ENCODE measurements around the gene TRPM6. TPM values are rescaled to one million over a fixed set of nuclear protein-coding genes. Genes with fewer than 3 reads are reported as not detected.

Gene TRPM6
- total RNA-seq, 2 experiments from 2014 or later: not detected

DNA sequence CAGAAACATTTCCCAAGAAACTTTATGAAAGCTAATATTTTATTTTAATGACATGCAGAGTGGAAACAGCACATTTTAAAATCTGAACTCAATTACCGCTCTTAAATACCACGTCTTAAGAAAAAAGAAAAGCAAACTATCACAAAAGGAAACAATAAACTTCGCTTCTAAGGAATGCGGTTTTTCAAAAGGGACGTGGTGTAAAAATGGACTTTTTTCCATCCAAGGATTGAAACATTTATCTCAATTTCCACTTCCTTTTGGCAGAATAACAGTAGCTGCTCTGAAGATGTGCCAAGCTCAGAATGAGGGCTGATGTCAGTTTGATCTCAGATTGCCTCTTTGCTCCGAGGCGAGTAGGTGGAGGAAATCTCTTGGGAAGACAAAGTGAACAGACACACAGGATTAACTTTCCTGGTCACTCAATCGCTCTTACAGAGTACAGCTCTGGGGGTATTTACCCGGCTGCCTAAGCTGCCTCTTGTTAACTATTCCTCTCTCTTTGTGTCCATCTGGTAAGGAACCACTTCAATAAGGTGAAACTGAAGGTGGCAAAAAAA, 158.5 kb downstream of the TRPM6 start:
- Histone ChIP-seq H4K20me1 (ENCODE audit: insufficient read depth, low read length) (no peaks in the 10 kb centered on the region), H3K9me3 (ENCODE audit: low read length) (no peaks in the 10 kb centered on the region), H3K9me2 (ENCODE audit: insufficient read depth, low read length) (no peaks in the 10 kb centered on the region), H3K4me3 (ENCODE audit: low read depth, low read length, poor library complexity, severe bottlenecking) (no peak overlapping the region), H3K4me1 (ENCODE audit: insufficient read depth, low read length, poor library complexity, severe bottlenecking) (no peaks in the 10 kb centered on the region), H3K79me2 (ENCODE audit: insufficient read depth, low read depth, low read length) (no peaks in the 10 kb centered on the region), H3K36me3 (ENCODE audit: insufficient read depth, low read length) (no peaks in the 10 kb centered on the region), H2AFZ (ENCODE audit: low read length) (no peak overlapping the region), H3K27ac (ENCODE audit: low read depth, low read length, poor library complexity, severe bottlenecking) (no peak overlapping the region), H3K4me2 (ENCODE audit: low read length) (no peak overlapping the region)
- intact Hi-C loops (cut with micrococcal nuclease; ENCODE audit: unreplicated experiment): no loop called here
- ChIA-PET CTCF (ENCODE audit: unreplicated experiment) (no interaction called here), POLR2A (interaction anchor here (0.7 kb wide), 1 partner anchor 20 kb away, joined by 3 read pairs; no protein-coding TSS in a partner anchor)
- TF ChIP-seq, protein P1, sequence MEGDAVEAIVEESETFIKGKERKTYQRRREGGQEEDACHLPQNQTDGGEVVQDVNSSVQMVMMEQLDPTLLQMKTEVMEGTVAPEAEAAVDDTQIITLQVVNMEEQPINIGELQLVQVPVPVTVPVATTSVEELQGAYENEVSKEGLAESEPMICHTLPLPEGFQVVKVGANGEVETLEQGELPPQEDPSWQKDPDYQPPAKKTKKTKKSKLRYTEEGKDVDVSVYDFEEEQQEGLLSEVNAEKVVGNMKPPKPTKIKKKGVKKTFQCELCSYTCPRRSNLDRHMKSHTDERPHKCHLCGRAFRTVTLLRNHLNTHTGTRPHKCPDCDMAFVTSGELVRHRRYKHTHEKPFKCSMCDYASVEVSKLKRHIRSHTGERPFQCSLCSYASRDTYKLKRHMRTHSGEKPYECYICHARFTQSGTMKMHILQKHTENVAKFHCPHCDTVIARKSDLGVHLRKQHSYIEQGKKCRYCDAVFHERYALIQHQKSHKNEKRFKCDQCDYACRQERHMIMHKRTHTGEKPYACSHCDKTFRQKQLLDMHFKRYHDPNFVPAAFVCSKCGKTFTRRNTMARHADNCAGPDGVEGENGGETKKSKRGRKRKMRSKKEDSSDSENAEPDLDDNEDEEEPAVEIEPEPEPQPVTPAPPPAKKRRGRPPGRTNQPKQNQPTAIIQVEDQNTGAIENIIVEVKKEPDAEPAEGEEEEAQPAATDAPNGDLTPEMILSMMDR (conservative IDR thresholded peaks at IDR 0.05; ENCODE audit: low read length): no peak
- no peak for TF ChIP-seq EZH2phosphoT487 (IDR thresholded peaks at IDR 0.05; ENCODE audit: borderline replicate concordance, low read depth, low read length)
- no peak for DNase-seq (ENCODE audit: low spot score)
- no TSS peak for BruUV-seq (replicated peaks)

DNA sequence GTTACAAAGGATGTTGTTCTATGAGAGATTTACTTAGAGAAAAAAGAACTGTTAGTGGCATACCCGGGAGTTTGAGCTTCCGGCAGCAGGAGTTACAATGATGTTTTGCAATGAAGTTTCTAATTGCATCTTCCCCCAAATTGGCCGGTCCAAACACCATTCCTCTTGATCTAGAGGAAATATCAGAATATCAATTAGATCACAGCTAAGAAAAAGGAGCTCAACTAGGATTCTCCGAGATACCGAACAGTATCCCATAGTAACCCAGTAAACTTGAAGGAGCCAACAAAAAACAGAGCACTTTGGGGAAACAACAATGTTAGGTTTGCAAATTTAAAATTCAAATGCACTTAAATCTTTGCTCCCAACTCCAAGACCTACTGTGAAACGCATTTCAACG, 159.5 kb downstream of the TRPM6 start:
- no peaks in the 10 kb centered on the region for H3K36me3 ChIP-seq (ENCODE audit: insufficient read depth, low read length)
- H3K9me3 ChIP-seq (ENCODE audit: low read length): no peaks in the 10 kb centered on the region
- H3K4me1 ChIP-seq (ENCODE audit: insufficient read depth, low read length, poor library complexity, severe bottlenecking): no peaks in the 10 kb centered on the region
- H4K20me1 ChIP-seq (ENCODE audit: insufficient read depth, low read length): no peaks in the 10 kb centered on the region
- CTCF ChIA-PET (ENCODE audit: unreplicated experiment): no interaction called here
- TF ChIP-seq, protein P1 (conservative IDR thresholded peaks at IDR 0.05; ENCODE audit: low read length): no peak
- no peak for TF ChIP-seq EZH2phosphoT487 (IDR thresholded peaks at IDR 0.05; ENCODE audit: borderline replicate concordance, low read depth, low read length)
- H3K4me3 ChIP-seq (ENCODE audit: low read depth, low read length, poor library complexity, severe bottlenecking): no peak overlapping the region
- no peak for DNase-seq (ENCODE audit: low spot score)
- H3K9me2 ChIP-seq (ENCODE audit: insufficient read depth, low read length): no peaks in the 10 kb centered on the region
- no peak overlapping the region for H2AFZ ChIP-seq (ENCODE audit: low read length)
- intact Hi-C loops (cut with micrococcal nuclease; ENCODE audit: unreplicated experiment): no loop called here
- H3K27ac ChIP-seq (ENCODE audit: low read depth, low read length, poor library complexity, severe bottlenecking): no peak overlapping the region
- BruUV-seq (replicated peaks): no TSS peak
- no peaks in the 10 kb centered on the region for H3K79me2 ChIP-seq (ENCODE audit: insufficient read depth, low read depth, low read length)
- H3K4me2 ChIP-seq (ENCODE audit: low read length): no peak overlapping the region
- POLR2A ChIA-PET: interaction anchor here (0.7 kb wide), 1 partner anchor 28 kb away, joined by 3 read pairs; no protein-coding TSS in a partner anchor

DNA sequence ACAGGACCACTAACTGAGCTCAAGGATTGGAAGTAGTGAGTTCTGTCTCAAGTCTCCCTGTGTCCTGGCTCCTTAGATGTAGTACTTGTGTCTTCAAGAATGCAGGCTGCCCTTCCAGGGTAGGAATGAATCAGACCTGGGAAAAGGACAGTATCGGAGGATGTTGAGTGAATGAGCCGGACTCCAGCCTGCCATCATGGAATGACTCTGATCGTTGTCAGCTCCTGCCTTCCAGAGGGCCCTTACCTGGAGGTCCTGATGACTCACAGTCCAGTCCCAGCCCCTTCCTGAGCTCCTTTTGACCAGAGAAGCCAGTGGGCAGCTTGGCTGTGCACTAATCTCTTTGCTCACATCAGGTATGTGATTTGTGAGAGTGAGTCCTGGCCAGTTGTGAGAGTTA, 161.1 kb downstream of the TRPM6 start:
- POLR2A ChIA-PET: no interaction called here
- no peak overlapping the region for H3K4me3 ChIP-seq (ENCODE audit: low read depth, low read length, poor library complexity, severe bottlenecking)

More for the DNA sequence above, 161.1 kb downstream of the TRPM6 start:
- CTCF ChIA-PET (ENCODE audit: unreplicated experiment): no interaction called here
- H2AFZ ChIP-seq (ENCODE audit: low read length): no peak overlapping the region
- H3K4me1 ChIP-seq (ENCODE audit: insufficient read depth, low read length, poor library complexity, severe bottlenecking): no peaks in the 10 kb centered on the region
- H3K9me2 ChIP-seq (ENCODE audit: insufficient read depth, low read length): no peaks in the 10 kb centered on the region
- TF ChIP-seq EZH2phosphoT487 (IDR thresholded peaks at IDR 0.05; ENCODE audit: borderline replicate concordance, low read depth, low read length): no peak
- TF ChIP-seq, protein P1 (conservative IDR thresholded peaks at IDR 0.05; ENCODE audit: low read length): no peak
- BruUV-seq (replicated peaks): no TSS peak
- H3K36me3 ChIP-seq (ENCODE audit: insufficient read depth, low read length): no peaks in the 10 kb centered on the region
- no peaks in the 10 kb centered on the region for H4K20me1 ChIP-seq (ENCODE audit: insufficient read depth, low read length)
- H3K9me3 ChIP-seq (ENCODE audit: low read length): no peaks in the 10 kb centered on the region
- H3K4me2 ChIP-seq (ENCODE audit: low read length): no peak overlapping the region
- no peak overlapping the region for H3K27ac ChIP-seq (ENCODE audit: low read depth, low read length, poor library complexity, severe bottlenecking)
- no peaks in the 10 kb centered on the region for H3K79me2 ChIP-seq (ENCODE audit: insufficient read depth, low read depth, low read length)
- no peak for DNase-seq (ENCODE audit: low spot score)
- intact Hi-C loops (cut with micrococcal nuclease; ENCODE audit: unreplicated experiment): no loop called here

Data from OCI-LY7 (cell line).